GM11168 (cell line): ENCODE data around the gene TBC1D22A.
"Not testable (repeated sequence)": the region's sequence is repeated elsewhere in the genome, so short reads cannot be mapped to it uniquely, and the experiment has no call there.

Experiments used
- in situ Hi-C: fragments of 300-500 bp; cut with MboI; formaldehyde crosslinking; loops from one replicate; pipeline ENCODE4 v1.12.0; 2022; ENCODE audit warnings: low sequenced_read_pairs; ENCODE audit not compliant: unreplicated experiment

TBC1D22A gene, protein sequence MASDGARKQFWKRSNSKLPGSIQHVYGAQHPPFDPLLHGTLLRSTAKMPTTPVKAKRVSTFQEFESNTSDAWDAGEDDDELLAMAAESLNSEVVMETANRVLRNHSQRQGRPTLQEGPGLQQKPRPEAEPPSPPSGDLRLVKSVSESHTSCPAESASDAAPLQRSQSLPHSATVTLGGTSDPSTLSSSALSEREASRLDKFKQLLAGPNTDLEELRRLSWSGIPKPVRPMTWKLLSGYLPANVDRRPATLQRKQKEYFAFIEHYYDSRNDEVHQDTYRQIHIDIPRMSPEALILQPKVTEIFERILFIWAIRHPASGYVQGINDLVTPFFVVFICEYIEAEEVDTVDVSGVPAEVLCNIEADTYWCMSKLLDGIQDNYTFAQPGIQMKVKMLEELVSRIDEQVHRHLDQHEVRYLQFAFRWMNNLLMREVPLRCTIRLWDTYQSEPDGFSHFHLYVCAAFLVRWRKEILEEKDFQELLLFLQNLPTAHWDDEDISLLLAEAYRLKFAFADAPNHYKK

DNA sequence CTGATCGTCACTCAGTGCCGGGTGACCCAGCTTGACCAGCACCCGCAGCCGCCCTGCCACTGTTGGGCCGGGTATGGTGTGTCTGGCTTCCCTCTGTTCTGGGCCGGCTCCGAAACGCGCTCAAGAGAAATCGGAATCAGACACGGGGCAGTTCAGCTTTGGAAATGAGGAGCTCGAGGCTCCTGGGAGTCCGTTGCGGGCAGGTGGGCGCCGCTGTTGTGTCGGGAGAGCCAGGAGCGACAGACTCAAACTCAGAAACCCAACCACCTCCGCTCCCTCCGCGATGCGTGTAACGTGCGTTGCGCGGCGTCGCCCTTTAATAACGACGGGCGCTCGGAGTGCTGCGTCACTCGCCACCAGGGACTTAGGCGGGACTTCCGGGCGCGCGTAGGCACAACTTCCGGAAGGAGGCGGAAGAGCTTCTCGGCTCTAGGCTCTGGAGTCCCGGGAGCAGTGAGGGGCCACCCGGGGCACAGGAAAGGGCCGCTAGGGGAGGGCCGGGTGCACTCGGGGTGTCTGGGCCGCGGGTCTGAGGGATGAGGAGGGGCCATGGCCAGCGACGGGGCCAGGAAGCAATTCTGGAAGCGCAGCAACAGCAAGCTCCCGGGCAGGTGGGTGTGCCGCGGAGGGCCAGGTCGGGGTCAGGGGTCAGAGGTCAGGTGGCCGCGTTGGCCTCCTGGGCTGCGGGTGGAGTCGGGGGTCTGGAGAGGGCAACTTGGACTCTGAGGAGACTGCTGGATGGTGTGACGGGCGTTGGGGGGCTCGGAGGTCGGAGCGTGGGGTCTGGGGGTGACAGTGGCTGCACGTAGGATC, at the start of gene TBC1D22A:
TBC1D22A (plus strand) TSS at position 413 of the 813 bp plus-strand sequence; CDS start at position 550, 137 bp downstream.
- in situ Hi-C loops: no loop called here

DNA sequence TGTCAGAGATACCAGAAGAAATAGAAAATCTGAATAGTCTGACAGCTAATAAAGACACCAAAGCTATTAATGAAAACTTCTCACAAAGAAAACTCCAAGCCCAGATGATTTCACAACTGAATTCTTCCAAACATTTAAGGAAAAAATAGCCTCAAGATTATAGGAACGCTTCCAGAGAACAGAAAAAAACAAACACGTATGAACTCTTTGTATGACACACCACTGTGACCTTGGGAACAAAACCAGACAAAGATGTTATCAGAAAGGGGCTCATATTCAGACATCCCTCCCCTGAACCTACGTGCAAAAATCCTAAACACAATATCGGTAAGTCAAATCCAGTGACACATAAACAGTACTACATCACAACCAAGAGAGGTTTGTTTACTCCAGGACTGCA, 47.9 kb upstream of the TBC1D22A start:
- in situ Hi-C loops: no loop called here

DNA sequence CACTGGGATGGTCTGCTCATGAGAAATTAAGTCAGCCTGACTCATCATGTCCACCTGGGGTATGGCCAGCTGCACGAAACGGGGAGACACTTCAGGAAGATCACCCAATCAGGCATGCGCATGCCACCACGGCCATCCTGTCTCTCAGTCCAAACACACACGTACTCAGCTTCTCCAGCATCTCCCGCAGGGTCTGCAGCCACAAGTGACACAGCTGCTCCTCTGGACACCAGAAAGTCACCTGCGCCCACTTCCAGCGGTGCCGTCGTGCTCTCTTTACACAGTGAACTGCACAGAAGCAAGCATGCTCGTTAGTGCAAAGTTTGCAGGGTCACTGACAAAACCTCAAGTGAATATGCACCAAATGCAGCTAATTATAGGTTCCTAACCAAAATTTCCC, 42.5 kb upstream of the TBC1D22A start:
- in situ Hi-C loops: no loop called here

DNA sequence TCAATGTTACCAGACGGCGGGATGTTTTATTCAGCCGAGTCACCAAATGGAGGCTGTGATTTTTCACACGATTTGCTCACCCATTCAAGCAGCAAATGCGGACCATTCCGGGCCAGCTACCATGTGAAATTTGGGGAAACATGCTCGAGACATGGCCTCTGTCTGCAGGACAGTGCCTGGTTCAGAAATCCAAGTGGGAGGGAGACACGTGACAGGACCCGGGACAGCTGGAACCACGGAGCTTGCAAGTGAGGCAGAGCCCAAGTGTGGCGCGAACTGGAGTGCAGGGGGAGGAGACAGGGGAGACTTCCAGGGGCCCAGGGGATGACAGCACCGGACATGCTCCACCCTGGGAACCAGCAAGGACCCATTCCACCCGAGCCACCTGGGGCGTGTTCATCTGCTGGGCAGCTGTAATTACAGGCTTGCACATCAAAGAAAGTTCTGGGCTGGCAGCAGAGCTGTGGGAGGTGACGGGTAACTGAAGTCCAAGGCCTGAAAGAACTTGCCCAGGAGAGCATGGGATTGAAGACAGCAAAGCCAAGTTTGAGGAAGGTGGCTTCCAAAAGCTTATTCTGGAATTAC, 40.9 kb upstream of the TBC1D22A start:
- in situ Hi-C loops: no loop called here

DNA sequence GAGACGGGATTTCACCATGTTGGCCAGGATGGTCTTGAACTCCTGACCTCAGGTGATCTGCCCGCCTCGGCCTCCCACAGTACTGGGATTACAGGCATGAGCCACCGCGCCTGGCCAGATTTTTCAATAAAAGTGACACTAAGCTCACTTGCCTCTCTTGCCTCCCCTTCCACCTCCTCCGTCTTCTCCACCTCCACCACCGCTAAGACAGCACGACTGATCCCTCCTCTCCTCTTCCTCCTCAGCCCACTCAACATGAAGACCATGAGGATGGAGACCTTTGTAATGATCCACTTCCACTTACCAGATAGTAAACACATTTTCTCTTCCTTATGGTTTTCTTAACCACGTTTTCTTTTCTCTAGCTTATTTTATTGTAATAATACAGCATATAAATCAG, 38.6 kb upstream of the TBC1D22A start:
- in situ Hi-C loops: no loop called here

DNA sequence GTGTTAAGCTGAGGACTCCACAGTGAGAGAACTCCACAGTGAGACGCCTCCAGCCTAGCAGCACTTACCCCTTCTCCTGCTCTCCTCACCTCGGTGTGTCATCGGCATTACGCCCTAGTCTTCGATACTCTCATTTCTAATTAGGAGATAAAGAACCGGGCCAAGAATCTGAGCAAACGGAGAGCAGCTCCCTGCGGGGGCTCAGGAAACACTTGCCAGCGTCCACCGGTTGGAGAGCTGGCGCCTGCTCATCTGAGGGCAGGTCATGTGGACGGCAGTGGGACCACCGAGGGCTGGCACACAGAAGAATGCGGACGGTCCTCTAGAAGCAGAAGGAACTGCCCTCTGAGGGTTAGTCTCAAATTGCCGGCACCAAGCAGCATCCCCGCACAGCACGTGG, 37.4 kb upstream of the TBC1D22A start:
- in situ Hi-C loops: no loop called here

DNA sequence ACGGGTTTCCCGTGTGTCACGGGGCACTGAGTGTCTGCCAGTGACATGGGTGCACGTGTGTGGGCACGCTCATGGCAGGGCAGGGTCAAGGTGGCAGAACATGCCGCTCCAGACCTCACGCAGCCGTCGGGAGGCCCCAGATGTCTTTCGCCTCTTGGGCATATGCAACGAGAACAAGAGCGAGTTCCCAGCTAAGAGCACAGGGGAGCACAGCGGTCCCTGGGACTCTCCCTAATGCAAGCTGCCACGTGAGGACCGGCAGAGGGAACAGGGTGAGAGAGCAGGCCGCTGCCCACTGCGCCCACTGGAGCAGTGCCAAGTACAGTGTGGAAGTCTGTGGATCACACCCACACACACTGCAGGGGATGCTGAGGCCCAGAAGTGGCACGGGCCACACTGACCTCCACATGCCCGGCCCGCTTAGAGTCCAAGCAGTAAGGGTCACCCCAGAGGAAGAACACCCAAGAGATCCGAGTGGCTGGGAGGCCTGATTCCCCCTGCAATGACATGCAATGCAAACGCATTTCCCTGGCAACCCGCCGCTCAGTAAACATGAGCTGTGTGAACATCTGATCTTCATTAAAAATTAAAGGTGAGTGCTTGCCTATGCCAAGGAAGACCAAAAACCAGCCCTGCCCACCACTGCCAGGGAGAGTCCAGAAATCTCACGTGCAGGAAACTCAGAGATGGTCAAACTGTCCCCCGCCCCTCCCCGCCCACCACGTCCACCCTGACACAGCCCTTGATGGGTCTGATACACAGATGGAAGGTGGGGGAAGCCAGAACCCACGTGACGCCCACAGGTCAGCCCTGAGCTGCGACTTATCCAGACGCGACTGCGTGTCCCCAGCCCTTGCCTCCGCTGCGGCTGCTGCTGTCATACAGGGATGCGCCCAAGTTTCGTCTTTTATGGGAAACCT, 36.1 kb upstream of the TBC1D22A start:
- in situ Hi-C loops: no loop called here

DNA sequence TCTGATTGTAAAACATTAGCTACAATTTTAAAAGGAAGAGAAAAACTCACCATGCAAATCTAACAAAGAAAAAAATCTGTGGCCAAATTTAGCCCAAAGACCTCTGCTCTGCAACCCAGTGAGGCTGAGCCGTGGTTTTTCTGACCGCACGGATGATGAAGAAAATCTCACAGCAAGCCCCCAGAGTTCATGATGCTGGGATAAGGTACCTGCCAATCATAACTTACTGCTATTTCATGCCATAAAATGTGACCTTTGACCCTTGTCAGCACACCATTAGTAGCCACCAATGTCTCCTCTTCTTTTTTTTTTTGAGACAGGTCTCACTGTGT, 35.5 kb upstream of the TBC1D22A start:
- in situ Hi-C loops: no loop called here

DNA sequence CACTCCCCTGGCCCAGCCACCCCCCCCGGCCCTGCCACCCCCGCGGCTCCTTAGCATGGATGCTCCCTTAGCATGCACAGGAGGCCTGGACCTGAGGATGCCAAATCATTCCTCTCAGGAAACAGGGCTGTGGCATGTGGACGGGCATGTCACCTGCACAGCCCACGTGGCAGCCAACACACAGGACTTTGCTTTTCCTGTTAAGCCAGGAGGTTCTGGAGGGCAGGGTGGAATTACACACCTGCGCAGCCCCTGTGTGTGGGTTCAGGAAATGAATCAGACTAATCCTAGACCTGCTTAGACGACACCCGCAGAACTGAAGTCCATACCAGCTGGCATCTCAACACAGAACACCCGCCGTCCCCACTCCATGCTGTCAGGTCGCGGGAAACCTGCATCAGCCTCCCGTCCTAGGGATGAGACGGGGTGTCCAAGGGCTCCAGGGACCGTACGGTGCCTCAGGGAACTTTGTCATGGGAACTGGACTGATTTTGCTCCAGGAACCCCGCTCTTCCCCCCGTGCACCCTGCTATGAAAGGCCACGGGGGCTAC, 34.6 kb upstream of the TBC1D22A start:
- in situ Hi-C loops: no loop called here

DNA sequence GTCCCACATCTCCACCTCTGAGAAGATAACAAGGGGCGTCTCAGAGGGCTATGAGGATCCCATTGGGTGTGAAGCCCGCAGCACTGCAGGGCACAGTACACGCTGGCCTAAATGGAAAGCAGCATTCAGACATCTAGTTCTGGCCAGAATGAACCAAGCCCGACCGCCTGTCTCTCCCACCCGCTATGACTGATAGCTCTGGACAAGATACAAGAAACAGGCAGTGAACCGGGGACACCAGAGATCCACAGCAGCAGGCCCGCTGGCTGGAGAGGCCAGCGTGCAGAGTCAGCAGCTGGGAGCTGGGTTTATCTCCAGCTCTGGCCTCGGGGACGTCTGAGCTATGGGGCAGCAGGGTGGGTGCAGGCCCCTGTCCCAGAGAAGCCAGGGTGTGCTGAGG, 34.0 kb upstream of the TBC1D22A start:
- in situ Hi-C loops: no loop called here

DNA sequence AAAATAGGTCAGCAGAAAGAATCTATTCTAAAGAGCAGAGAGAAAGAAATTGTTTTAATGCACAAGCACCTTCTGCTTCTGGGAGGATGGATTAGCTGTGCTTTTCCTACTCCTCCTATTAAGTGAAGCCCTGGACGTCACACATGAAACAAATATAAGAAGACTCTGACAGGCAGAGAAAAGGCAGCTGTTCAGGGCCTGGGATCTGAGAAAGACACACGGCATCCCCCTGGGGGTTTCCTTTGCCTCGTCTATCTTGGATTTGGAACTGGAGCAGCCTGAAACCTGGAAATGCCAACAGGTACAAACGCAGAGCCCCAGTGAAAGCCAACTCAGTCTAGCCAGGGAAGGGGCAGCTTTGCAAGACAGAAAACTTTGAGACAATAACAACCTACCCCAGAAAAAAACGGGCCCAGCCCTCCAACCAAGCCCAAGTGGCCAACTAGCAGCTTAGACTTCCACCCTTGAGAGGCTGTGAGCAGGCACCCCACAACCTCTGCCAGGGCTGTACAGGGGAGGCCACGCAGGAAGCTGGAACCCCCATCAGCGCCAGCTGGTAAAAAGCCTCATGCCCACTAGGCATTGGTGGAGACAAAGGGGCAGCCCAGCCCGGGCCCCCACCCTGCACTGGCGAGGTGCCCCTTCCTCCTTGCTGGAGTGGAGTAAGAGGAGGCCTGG, 31.7 kb upstream of the TBC1D22A start:
- in situ Hi-C loops: no loop called here

DNA sequence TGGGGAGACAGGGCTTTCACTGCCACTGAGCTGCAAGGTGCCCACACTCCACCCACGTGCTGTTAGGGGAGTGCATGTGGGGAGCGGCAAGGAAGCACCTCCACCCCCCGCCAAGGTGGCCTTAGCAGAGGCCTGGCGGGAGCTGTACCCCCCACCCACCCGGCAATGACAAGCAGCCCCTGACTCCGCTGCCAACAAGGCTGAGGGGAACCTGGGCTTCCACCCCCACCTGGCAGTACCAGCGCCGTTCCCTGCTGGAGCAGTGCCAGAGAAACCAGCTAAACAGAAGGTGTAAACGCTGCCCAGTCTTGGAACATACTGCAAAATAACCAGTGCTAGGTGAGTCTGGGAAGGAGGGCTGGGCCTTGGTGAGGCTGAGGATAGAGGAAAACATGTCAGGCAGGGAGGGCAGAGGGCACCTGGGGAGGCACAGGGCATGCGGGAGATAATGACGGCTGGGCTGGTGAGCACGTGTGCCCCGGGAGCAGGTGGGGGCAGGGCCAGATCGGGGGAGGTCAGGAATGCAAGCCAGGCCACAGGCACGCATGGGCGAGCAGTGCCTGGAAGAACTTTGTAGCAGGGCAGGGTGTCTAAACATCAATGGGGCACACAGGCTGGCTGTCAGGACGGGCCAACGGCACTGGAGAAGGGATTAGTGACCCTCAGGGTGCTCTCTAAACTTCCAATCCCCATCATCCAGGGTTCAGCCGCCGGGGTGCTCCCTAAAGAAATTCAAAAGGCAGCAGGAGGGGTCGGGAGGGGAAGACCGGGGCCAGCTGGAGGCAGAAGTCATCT, 31.0 kb upstream of the TBC1D22A start:
- in situ Hi-C loops: no loop called here

DNA sequence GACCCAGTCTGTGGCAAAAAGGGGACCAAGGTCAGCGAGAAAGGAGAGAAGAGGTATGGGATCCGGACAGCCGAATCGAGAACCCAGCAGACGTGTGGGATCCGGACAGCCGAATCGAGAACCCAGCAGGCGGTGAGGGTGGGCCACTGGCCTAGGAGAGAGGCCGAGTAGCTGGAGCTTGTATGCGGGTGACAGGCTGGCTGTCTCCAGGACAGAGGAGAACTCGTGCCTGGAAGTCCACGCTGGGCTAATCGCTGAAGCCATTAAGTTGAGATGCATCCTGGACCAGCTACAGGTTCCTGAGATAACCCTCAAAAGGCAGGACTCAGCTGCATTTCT, 30.4 kb upstream of the TBC1D22A start:
- in situ Hi-C loops: no loop called here

DNA sequence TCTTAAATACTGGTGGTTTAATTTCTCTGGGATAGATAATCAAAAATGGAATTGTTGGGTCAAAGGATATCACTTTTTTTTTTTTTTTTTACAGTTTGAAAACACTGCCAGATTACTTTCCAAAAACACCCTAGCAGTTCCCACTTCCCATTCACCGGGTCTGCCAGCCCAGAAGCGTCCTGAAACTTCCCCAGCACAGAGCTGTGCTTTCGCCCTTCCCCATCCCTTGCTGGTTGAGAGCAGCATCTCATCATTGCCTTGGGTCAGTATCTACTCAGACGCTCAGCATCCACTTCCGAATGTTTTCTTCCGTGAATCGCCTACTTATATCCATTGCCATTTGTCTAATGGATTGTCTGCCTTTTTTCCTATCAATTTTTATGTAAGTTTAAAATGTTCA, 29.9 kb upstream of the TBC1D22A start:
- in situ Hi-C loops: no loop called here

DNA sequence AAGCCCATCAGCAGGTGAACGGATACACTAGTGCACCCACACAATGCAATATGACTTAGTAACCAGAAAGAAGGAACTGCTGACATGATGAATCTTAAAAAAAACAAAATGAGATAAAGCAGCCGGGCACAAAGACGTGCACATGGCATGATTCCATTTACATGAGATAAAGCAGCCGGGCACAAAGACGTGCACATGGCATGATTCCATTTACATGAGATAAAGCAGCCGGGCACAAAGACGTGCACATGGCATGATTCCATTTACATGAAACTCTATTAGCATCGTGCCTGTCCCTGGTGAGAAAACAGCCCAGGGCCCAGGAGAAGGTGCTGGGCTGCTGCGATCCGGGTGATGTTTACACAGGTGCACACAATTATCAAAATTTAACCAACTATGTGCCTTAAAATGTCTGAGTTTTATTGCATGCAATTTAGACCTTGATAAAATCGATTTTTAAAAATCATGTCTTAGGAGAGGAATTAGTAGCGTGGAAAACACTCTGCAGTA, 28.2 kb upstream of the TBC1D22A start:
- in situ Hi-C loops: not testable (repeated sequence)

DNA sequence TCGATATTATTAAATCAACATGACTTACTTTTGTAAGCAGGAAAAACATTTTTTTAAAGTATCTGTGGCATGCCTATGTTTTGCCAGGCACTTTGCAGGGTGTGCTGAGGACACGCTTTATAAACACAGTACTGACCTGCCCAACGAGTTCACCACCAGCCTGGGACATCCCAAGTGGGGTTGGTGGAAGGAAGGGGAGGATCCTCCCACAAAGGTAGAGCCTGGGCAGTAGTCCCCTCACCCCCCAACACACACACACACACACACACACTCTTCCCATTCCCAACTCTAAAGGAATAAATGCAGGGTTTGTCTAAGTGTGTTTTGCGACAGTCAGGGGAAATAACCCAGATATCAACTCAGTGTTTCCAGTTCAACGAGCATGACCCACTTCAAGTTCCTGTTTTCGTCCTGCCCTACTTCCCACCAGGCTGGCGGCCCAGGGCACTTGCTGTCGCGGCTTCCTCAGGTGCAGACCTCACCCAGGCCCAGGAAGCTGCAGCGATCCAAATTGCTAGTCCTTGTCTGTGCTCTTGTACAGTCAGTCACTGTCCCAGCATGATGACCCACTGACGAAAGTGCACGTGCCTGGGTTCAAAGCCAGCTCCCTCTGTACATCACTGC, 27.5 kb upstream of the TBC1D22A start:
- in situ Hi-C loops: no loop called here

DNA sequence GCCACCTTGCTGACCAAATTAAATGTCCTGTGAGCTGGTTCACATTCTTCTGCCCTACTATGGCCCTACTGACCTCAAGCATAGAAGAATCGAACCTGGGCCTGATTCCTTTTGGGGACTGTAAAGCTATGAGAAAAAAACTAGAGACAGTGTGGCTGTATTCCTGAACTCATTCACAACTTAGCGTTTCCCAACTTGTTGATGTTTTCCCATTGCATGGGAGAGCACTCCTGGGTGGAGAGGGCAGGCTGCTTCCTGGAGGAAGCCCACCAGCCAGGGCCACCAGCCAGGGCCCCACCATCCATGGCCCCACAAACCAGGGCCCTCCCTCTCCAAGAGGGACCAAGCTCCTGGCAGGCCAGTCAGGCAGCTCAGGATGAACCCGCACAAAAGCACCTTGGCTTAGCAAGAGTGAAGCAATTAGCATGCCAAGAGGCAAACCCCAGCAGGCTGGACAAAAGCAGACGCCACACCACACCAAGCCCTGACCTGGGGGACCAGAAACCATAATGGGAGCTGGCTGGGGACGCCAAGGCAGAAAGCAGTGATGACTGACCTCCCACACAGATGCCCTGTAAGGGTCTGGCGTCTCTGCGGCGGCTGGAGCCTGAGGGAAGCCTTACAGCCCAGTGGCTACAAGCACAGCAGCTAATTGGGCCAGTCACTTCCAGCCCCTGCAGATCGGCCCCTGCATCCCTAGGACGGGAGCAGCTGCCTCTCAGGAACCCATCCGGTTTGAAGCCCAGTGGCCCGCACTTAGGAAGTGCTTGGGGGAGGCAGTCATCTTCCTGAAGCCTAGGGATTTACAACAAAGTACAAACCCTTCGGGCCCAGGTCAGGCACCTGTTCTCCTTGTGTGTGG, 26.5 kb upstream of the TBC1D22A start:
- in situ Hi-C loops: no loop called here
